Kidney tubule cell (primary cell): ENCODE results near the gene ANKRD18A.

Experiments used
- DNase-seq: peaks from one replicate; pipeline ENCODE4 v3.0.0-alpha.2; 2018; ENCODE audit warnings: low spot score

Gene ANKRD18A

DNA sequence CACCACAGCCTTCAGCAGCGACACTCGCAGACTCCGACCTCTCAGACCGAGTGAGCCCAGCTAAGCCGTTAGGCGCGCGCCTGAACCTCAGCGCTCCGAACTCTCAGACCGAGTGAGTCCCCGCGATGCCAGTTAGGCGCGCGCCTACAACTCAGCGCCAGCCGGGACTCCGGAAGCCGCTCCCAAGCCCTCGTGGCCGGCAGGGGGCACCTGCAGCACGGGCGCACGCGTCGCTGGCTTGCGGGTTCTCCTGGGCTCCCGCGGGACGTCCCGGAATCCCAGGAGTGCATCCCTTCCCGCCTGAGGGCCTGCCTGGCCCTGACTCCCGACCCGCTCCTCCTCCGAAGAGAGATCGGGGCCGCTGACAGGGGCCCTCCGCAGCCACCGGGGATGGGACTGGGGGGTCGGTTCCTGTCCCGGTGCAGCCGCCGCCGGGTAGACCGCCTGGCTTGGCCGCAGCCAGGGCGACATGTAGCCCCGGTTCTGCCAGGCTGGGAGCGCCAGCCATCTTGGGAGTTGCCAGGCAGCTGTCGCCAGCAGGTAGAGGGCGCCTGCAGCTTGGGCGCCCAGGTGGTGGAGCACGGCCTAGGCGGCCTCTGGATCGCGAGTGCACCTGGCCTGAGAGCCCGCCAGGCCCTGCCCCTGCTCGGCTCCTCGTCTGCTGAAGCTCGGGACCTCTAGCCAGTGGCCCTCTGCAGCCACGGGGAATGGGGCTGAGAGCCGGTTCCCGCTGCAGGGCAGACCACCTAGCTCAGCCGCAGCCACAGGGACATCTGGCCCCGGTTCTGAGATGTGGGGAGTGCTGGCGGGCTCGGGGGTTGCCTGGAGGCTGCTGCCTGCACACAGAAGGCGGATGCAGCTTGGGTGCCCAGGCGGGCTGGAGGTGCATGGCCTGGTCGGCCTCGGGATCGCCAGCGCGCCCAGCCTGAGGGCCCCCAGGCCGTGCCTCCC lies at the start of gene ANKRD18A:
Gene ANKRD18A (minus strand): TSS at position 114 of the 951 bp plus-strand sequence. CDS start 311 bp downstream, outside the sequence.
- peak; percentile 97 for DNase-seq

DNA sequence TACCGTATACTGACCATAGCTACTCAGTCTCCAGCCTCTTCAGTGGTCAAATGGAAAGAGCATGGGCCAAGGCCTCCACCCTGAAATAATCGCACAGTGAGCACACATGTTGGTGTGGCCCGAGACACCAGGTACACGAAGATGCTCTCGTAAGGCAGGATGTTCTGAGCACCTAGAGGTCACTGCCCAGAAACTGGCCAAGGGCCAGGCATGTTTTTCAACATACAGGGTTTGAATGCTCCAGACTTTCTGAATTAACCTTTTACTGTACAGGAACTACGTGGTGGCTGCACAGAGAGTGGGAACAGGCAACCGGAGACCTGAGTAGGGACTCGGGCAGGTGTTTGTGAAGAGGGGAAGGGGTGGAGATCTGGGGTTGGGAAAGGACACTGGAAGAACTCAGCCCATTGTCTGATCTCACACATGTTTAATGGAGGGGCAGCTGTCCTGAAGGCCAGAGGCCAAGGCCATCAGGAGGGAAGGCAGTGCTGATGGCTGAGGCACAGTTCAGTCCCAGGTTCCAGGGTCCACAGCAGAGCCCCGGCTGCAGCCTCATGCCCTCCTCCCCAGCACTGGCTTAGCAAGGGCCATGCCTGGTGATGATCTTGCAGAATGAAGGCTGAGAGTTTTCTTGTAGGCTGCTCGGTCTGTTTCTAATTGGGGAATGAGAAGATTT lies 48.5 kb upstream of the ANKRD18A start:
- DNase-seq = no peak

DNA sequence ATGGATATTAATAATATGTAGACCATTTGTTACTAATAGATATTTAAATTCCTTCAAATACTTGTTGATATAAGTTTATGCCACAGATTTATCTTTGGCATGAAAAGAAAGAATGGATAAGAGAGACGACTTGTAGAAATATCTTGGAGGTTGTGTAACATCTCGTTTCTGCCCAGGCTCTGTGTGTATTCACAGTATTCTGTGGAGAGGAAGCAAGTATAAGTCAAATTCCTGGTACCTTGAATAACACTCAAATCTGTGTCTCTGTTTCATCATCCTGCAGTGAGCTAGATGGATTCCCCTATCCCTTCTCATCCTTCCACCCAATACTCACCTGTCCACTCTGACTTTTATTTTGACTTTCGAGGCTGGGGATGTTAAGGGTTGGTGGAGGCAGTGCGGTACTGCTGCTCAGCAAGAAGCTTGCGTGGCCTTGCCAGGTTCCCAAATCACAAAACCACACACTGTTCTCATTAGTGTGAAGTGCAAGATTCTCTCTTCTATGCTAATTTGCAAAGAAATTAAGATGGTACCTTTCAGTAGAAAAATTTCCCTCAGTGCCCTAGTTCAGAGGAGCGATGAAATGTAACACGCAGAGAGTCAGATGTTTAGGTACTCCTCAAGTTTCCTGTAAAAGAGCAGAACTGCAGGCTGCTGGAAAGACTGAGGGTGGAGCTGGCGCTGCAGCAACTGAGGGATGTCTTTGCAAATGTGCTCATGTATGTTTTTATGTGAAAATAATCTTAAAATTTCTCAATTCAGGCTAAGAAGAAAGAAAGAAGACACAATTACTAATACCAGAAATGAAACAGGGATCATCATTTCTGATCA lies 42.6 kb upstream of the ANKRD18A start:
- no peak for DNase-seq

DNA sequence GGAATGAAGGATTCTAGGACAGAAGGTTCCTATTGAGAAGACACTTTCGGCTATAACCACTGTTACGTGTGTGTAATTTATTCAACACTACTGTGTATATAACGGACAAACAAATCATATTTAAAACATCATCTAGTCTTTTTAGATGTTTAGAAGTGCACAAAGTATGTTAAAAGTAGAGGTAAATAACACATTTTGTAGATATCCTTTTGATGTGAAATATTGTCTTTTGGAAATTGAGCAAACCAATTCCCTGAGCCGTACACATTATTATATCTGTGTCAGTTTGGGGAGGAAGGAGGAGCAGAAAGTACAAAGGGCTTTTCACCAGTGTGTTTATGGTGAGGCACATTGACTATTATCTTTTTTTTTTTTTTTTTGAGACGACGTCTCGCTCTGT lies 39.1 kb upstream of the ANKRD18A start:
- DNase-seq = no peak

DNA sequence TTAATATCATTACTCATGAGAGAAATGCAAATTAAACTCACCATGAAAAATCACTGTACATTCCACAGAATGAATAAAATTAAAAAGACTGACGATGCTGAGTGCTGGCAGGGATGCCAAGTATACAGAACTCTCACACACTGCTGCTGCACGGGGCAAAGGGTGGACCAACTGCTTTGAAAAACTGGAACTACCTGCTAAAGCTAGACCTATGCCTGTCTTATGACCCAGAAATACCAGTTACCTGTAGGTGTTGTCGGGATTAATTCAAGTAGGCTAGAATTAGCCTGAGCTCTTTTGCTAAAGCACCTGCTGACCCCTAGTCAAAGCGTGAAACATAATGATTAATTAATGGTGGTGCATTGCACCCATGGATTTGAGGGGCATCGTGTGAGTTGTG lies 36.5 kb upstream of the ANKRD18A start:
- no peak for DNase-seq

DNA sequence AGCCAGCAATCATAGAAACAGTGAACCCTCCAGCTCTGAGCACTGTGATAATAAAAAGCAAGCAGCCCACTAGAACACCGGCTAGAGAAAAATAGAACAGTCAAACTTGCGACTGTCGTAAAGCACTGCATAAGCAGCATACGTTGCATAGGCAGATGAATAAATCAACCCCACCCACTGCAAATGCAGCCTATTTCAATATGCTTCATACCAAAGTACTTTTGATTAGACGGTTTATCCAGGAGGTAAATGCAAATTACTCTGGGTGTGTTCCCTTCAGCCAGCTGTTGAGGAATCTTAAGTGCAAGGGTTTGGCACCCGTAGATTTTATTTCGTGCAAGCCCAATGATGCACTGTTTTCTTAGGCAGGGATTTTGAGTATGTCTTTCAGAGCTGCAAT lies 32.1 kb upstream of the ANKRD18A start:
- DNase-seq = no peak

DNA sequence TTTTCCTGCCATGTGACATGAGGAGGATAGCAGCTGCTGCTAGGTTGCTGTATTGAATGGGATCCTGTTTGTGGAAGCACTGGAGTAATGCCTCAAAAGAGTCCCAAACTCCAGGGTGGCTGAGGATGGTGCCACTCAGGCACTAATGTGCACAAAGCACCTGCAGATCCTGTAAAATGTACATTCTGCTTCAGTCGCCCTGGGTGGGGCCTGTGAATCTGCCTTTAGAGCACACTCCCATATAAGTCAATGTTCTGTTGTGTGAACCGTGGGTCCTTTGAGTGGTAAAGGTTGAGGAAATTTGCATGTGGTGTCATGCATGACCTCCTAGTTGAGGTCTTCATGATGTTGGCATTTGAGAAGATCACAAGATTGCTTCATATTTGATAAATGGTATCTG lies 31.6 kb upstream of the ANKRD18A start:
- no peak for DNase-seq

DNA sequence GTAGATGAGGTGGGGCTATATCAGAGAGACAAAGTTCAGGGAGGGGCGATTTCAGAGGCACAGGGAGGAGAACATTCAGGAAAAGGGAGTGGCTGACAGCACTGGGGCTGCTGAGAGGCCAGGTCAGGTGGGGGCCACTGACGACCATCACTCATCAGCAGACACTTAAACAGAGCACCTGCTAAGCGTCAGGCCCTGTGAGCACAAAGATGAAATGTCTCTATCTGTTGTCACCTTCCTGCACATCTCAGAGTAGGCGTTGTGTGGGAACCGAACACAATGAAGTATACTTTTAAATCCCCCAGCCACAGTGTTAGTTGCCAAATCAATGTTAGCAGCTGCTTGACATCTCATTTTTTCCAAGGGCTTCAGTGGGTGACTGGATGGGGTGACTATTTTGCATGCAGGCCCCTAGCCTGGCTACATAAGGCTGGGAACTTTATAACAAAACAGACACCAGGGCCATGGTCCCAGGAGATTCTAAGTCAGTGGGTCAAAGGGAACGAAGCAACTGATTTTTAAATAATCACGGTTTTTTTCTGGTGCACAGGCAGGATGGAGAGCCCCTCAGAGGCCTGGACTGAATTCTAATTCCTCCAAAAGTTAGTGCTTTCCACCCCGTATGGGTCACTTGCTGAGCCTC lies 31.1 kb upstream of the ANKRD18A start:
- no peak for DNase-seq

DNA sequence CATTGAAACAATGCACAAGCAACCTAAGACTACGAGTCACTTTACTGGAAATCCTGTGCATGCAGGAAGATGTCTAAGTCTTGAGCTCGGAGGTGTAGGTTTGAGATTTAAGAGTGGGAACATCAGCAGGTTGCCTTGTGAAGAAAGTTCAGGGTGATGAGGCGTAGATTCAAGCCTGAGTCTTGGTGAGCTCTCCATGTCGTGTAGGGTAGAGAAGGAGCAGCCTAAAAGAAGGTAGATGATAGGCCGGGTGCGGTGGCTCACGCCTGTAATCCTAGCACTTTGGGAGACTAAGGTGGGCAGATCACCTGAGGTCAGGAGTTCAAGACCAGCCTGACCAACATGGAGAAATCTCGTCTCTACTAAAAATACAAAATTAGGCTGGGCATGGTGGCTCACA lies 30.2 kb upstream of the ANKRD18A start:
- no peak for DNase-seq

DNA sequence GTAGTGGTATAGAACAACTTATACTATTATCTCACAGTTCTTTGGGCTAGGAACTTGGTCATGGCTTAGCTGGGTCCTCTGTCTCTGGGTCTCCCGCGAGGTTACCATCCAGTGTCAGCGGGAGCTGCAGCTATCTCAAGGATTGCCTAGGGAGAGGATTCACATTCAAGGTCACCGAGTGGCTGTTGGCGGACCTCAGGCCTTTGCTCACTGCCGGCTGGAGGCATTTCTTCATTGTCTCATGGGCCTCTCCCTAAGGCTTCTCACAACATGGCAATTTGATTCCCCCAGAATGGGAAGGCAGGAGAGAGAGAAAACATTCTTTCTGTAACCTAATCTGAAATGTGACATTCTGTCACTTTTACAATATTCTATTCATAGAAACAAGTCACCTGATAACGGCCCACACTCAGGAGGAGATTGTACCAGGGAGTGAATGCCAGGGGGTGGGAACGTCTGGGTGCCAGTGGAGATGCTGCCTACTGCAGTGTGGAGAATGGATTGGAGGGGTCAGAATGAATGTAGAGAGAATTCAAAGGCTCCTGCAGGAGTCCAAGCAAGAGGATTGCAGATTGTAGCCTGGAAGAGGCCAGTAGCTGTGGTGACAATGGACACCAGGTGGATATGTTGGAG lies 29.5 kb upstream of the ANKRD18A start:
- DNase-seq = no peak

DNA sequence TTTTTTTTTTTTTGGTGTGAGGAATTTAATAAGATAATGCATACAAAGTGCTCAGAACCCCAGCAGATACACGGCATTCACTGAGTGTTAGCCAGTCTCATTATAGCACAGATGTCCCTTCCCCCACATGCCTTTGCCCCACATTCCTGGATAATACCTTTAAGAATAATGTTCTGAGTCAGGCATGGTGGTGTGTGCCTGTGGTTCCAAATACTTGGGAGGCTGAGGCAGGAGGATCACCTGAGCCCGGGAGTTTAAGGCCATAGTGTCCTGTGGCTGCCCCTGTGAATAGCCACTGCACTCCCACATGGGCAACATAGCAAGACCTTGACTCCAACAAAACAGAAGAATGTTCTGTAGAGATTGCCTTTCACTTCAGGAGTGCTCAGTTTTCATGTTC lies 24.2 kb upstream of the ANKRD18A start:
- DNase-seq = peak; percentile 19

DNA sequence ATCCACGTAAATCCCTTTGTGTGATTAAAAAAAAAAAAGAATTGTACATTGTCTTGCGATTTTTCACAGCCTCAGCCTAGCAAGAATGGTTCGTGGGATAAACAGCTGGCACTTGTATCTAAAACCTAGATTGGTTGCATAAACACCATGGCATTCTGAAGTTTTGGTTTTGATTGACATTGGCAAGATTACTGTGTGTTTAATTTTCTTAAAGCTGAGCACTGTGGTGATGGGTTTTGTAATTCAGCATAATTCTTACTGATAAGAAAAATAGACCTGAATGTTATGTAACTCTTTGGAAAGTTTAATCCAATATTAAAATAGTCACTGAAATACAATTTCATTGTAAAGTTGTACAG lies 23.4 kb upstream of the ANKRD18A start:
- no peak for DNase-seq

DNA sequence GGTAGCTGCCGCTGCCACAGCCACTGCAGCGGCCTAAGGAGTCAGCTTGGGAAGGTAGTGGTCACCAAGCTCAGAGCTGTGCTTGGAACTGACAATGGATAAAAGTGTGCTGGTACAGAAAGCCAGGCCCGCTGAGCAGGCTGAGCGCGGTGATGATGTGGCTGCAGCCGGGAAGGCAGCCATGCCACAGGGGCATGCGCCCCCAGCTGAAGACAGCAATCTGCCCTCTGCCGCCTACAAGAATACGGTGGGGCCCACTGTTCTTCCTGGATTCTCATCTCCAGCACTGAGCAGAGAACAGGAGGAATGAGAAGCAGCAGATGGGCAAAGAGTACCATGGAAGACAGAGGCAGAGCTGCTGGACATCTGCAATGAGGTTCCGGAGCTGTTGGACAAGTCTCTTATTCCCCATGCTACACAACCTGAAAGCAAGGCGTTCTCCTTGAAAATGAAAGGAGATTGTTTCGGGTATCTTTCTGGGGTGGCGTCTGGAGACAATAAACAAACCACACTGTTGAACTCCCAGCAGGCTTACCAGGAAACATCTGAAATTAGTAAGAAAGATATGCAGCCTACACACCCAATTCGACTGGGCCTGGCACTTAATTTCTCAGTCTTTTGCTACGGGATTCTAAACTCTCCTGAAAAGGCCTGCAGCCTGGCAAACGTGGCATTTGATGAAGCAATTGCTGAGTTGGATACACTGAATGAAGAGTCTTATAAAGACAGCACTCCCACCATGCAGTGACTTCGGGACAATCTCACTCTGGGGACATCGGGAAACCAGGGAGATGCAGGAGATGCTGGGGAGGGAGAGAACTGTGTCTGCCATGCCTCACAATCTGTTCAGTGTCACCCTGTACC lies 22.8 kb upstream of the ANKRD18A start:
- no peak for DNase-seq

DNA sequence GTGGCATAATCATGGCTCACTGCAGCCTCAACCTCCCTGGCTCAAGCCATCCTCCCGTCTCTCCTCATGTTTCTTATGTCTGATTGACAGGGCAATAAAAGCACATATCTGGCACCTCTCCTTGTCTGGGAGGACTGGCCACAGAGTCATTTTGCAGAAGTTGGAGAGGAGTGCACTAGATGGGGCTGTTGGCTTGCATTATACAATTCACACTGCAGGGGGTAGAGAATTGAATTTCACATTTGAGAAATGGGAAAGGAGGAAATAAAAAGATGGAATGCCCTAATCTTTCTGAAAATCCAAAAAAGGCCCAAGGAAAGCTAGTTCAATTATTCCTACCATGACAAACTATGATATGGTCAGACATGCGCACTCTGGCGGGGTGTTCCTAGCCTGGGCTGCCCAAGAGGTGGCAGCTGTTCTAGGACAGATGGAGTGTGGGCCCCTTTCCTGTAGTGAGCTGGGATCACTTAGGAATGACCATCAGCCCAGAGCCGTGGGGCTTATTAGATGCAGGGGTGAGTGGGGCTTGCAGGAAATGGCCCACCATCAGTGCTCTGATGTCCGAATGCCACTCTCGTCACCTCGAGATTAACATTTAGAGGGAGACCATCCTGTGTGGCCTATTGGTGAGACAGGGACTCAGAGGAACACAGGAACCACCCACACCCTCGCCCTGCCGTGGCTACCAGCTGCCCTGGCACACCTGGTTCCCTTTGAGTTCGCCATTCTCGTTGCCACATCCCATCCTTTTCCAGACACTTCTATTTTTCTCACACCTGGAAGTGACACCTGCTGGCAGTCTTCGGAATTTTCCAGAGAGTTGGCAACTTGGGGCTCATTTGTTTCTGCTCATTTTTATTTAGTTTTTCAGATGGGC lies 21.8 kb upstream of the ANKRD18A start:
- DNase-seq = peak; percentile 57

DNA sequence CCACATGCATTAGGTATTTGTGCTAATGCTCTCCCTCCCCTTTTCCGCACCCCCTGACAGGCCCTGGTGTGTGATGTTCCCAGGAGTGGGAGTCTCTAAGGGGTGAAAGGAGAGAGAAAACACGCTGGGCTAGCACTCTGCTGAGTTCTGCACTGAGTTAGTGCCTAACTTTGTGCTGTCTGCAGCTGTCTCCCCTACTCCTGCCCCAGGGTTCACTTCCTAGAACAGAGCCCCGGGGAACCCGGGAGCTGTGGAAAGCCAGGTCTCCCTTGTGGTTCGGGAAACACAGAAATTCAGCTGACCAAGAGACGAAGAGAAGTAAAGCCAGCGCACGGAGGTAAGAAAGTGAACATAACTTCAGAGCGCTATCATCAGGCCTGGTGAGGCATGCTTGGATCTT lies 20.7 kb upstream of the ANKRD18A start:
- DNase-seq = no peak

DNA sequence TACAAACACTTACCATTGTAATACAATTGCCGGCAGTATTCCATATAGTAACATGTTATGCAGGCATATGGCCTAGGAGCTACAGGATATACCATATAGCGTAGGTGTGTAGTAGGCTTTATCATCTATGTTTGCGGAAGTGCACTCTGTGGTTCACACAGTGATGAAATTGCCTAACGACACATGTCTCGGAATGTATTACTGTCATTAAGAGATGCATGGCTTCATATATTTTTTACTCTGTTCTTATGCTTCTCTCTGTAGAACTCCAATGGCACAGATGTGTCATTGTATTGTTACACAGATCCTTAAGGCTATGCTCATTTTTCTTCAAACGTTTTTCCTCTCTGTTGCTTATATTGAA lies 19.2 kb upstream of the ANKRD18A start:
- DNase-seq = no peak

DNA sequence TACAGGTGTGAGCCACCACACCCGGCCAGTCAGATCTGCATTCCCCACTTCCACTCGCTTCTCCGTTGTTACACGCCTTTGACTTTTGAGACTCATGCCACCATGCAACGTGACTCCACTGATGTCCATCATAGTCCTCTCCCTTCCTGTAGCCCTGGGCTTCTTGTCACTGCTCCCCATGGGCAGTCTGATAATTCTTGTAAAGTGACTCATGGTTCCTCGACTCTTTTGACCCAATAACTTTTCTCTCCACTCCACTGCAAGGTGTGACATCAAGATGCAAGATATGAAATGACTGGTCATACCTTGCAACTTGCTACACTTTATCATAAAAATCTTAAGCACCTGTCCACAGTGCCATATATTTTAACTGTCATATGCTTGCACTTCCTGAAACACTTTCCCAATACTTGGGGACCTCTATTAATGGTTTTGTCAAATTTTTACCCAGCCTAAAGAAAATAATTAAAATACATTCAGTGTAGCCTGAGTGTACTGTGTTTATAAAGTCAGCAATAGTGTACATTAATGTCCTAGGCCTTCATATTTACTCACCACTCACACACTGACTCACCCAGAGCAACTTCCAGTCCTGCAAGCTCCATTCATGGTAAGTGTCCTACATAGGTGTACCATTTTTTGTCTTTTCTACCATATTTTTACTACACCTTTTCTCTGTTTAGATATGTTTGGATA lies 18.6 kb upstream of the ANKRD18A start:
- peak; percentile 42 for DNase-seq

DNA sequence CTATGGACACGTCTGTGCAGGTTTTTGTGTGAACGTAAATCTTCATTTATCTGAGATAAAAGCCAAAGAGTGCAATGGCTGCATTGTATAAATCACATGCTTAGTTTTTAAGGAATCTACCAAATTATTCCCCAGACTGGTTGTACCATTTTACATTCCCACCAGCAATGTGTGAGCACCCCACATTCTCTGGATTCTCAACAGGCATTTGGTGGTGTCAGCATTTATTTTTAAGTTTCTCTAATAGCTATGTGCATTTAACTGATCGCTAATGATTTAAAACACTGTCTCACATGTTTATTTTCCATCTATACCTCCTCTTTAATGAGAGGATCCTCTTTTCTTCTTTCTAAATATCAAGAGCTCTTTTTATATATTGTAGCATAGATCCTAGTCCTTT lies 13.9 kb upstream of the ANKRD18A start:
- no peak for DNase-seq

DNA sequence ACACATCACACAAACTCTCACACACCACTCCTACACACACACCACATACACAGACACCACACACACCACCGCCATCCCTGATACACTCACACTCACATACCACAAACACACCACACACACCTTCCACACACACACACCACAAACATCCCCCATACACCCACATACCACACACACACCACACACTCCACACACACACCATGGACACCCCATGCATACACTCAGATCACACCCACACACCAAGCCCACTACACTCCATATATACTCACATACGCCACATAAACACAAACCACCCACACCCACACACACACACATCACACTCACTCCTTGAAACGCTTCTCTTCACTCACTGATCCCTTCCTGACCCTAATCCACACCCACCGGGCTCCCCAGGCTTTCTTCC lies 9.1 kb upstream of the ANKRD18A start:
- no peak for DNase-seq
